Psoas muscle (tissue), 8 donors: ENCODE measurements around the gene PTPRF. TPM values are rescaled to one million over a fixed set of nuclear protein-coding genes. Genes with fewer than 3 reads are reported as not detected.

Experiments used
- ATAC-seq, 4 donors: fragments of 200-7000 bp; cut with Tn5 transposase; one replicate each; pipeline ENCODE4 v1.9.1; 2020; ENCODE audit warnings: moderate library complexity in 3 of 4, mild to moderate bottlenecking in 2 of 4
- DNase-seq, 2 donors: peaks; one replicate each; pipeline ENCODE4 v3.0.0-alpha.2; 2020
- H3K27ac ChIP-seq: fragments of 200-600 bp; one replicate; pipeline ENCODE4 v1.8.0; 2022
- H3K27me3 ChIP-seq, 3 donors: fragments of 200-600 bp in 1 of 3; one replicate each; pipeline versions ENCODE4 v1.6.1 to v1.8.0; 2013 to 2022; ENCODE audit warnings: low read length in 2 of 3, mild to moderate bottlenecking in 2 of 3, moderate library complexity in 1 of 3; ENCODE audit not compliant: insufficient read depth in 3 of 3
- H3K36me3 ChIP-seq, 2 donors: fragments of 200-600 bp in 1 of 2; one replicate each; pipeline versions ENCODE4 v1.6.1 to v1.8.0; 2013 to 2022; ENCODE audit warnings: low read depth in 1 of 2, mild to moderate bottlenecking in 1 of 2, moderate library complexity in 1 of 2; ENCODE audit not compliant: insufficient read depth in 1 of 2
- H3K4me1 ChIP-seq: fragments of 200-600 bp; one replicate; pipeline ENCODE4 v1.8.0; 2022
- H3K4me3 ChIP-seq: fragments of 200-600 bp; one replicate; pipeline ENCODE4 v1.8.0; 2022; ENCODE audit warnings: mild to moderate bottlenecking
- H3K9me3 ChIP-seq: fragments of 200-600 bp; one replicate; pipeline ENCODE4 v1.8.0; 2022
- WGBS, 3 donors: extraction: QIAGEN DNeasy Blood & Tissue Kit; methylation state at CpG; one replicate each; pipeline versions ENCODE4 v1.1.6 to v1.1.7; 2013; 5-methylcytosine and 5-hydroxymethylcytosine counted together
- intact Hi-C, 2 donors: fragments of 100-400 bp; cut with DNase I; formaldehyde crosslinking; loops; one replicate each; pipeline versions ENCODE4 v1.11.0 to v1.14.2; 2022
- polyA plus RNA-seq, 3 donors: library from polyadenylated mRNA; stranded (reverse); fragments of 200-250 nt; gene quantifications; one replicate each; pipeline ENCODE4 v1.2.3, GENCODE V29; 2013
- total RNA-seq, 4 donors: library from RNA; stranded (reverse); fragmentation: NEBNext Ultra II Directional in 2 of 4; extraction: Animal tissue kit (Norgen Biotek cat#: 25700) in 2 of 4; gene quantifications; one replicate each; pipeline versions ENCODE4 v1.2.1 to v1.2.4, GENCODE V29; 2021 to 2023
- TF ChIP-seq, protein P1 (sequence below): fragments of 200-600 bp; IDR thresholded peaks from one replicate; pipeline ENCODE4 v1.8.0; 2022; ENCODE audit warnings: antibody characterized with exemption
- donor health status: healthy with polysubstance abuse.
- donor health status: DM: no; HTN: no; CAD: no; lungs with moderate emphysema.
- donor health status: Bipolar disorder and iron deficiency.
- donor health status: healthy.
- donor health status: DM: yes; HTN: yes; CAD: no.
- donor health status: DM: no; HTN: no; CAD: no.
- donor health status: DM: no; HTN: no; CAD: no.
- donor health status: DM: yes; HTN: yes; CAD: no.

The PTPRF gene
- total and polyA plus RNA-seq, 7 donors: 0.65 to 8.9 (median 1.9) TPM

DNA sequence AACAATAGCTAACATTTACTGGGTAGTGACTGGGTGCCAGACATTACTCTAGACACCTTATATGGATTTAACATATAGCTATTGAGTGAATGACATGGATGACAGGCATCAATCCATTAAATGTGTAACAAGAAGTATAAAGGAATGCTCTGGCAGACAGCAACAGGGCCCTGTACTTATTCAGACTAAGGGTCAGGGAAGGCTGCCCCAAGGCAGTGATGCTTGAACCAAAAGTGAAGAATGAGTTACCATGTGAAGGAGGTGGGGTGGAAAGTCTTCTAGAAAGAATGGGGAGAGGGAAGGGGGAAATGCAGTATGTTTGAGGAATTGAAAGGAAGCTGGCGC is 8.3 kb upstream of the PTPRF start:
- Histone ChIP-seq H3K4me3 (no peak overlapping the region), H3K27me3 (peaks cover 0 to 22% (median 0%) of the 10 kb centered on the region in 3 donors), H3K27ac (no peak overlapping the region), H3K9me3 (no peaks in the 10 kb centered on the region), H3K36me3 (no peaks in the 10 kb centered on the region), H3K4me1 (no peaks in the 10 kb centered on the region)
- TF ChIP-seq, protein P1, sequence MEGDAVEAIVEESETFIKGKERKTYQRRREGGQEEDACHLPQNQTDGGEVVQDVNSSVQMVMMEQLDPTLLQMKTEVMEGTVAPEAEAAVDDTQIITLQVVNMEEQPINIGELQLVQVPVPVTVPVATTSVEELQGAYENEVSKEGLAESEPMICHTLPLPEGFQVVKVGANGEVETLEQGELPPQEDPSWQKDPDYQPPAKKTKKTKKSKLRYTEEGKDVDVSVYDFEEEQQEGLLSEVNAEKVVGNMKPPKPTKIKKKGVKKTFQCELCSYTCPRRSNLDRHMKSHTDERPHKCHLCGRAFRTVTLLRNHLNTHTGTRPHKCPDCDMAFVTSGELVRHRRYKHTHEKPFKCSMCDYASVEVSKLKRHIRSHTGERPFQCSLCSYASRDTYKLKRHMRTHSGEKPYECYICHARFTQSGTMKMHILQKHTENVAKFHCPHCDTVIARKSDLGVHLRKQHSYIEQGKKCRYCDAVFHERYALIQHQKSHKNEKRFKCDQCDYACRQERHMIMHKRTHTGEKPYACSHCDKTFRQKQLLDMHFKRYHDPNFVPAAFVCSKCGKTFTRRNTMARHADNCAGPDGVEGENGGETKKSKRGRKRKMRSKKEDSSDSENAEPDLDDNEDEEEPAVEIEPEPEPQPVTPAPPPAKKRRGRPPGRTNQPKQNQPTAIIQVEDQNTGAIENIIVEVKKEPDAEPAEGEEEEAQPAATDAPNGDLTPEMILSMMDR: no peak
- 83 to 89% (median 88%) methylated on average over 1 of the region's 1 CpG for WGBS, 3 donors
- intact Hi-C loops: no loop called here
- no peak for DNase-seq
- ATAC-seq: no peak

DNA sequence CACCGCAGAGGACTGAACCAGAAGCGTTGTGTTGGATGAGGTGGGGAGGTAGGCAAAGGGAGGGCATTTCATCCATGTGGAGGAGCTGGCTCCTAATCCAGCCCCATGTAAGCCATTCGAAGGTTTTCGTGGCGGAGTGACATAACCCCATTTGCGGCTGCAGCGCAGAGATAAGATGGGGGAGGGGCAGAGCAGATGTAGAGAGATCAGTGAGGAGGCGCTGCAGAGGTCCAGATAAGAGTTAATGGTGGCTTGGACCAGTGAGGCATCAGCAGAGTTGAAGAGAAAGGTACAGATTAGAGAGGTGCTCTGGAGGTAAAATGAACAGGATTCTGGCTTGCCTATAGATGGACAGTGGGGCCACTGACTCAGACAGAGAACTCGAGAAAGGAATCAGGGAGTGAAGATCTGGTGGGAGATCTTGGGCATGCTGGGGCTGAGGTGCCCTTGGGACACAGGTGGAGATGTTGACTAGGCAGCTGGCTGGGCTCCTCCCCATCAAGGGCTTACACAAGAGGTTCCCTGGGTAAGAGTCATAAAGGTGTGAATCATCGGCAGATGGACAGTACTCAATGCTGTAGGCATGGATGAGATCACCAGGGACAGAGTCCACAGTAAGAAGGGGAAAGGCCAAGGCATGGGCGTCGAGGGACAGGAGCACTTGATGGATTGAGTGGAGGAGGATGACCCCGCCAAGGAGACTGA is 7.8 kb upstream of the PTPRF start:
- Histone ChIP-seq H3K4me1 (no peaks in the 10 kb centered on the region), H3K9me3 (no peaks in the 10 kb centered on the region), H3K27ac (no peak overlapping the region), H3K27me3 (peaks cover 0 to 18% (median 0%) of the 10 kb centered on the region in 3 donors), H3K36me3 (no peaks in the 10 kb centered on the region), H3K4me3 (no peak overlapping the region)
- intact Hi-C loops: no loop called here
- ATAC-seq (peak; percentile 43 to 73 (median 58)), DNase-seq (no peak)
- 80 to 87% (median 84%) methylated on average over 13 of the region's 13 CpGs for WGBS, 3 donors
- TF ChIP-seq, protein P1: no peak

GRCh38 chr1:43524804-43525203 is 5.9 kb upstream of the PTPRF start:
- H3K4me3 ChIP-seq: no peak overlapping the region
- no peak for ATAC-seq
- no peak overlapping the region for H3K27ac ChIP-seq
- intact Hi-C loops: loop anchor here (5.0 kb wide), 4 partner anchors 122 to 522 kb away; no protein-coding TSS in a partner anchor
- DNase-seq: no peak
- no peaks in the 10 kb centered on the region for H3K9me3 ChIP-seq
- peaks cover 0 to 15% (median 0%) of the 10 kb centered on the region in 3 donors for H3K27me3 ChIP-seq
- 55 to 70% (median 62%) methylated on average over 8 of the region's 8 CpGs for WGBS, 3 donors
- H3K36me3 ChIP-seq: no peaks in the 10 kb centered on the region
- peaks cover 4% of the 10 kb centered on the region for H3K4me1 ChIP-seq
- TF ChIP-seq, protein P1: no peak

DNA sequence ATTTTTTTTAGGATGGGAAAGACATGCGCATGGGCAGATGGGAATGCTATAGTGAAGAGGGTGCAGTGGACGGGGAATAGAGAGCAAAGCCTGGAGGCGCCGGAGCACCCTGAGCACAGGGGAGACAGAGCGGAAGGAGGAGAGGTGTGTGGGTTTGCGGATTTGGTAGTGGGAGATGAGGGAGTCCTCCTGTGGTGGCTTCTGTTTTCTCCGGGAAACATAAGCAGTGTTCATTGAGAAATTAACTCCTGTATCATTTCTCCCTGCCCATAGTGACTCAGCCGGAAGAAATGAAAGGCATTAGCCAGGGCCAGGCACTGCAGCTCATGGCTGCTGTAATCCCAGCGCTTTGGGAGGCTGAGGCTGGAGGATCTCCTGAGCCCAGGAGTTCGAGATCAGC is 4.7 kb upstream of the PTPRF start:
- TF ChIP-seq, protein P1: no peak
- intact Hi-C loops: loop anchor here (5.0 kb wide), 4 partner anchors 121 to 521 kb away; no protein-coding TSS in a partner anchor

More for the DNA sequence above, 4.7 kb upstream of the PTPRF start:
- no peak overlapping the region for H3K27ac ChIP-seq
- WGBS, 3 donors: 82 to 88% (median 82%) methylated on average over 10 of the region's 10 CpGs
- no peak overlapping the region for H3K4me3 ChIP-seq
- ATAC-seq: no peak
- DNase-seq: no peak
- peaks cover 0 to 17% (median 0%) of the 10 kb centered on the region in 3 donors for H3K27me3 ChIP-seq
- no peaks in the 10 kb centered on the region for H3K9me3 ChIP-seq
- peaks cover 8% of the 10 kb centered on the region for H3K4me1 ChIP-seq
- no peaks in the 10 kb centered on the region for H3K36me3 ChIP-seq
